ENCODE measurements around the gene TNS2.
A peak's percentile ranks its signal among the peaks of the same experiment; 100 is the strongest.

The TNS2 gene

GRCh38 chr12:53113136-53113705 is 63.4 kb downstream of the TNS2 start (continued):
- no peak for TF ChIP-seq ZNF747 (tag by site-specific recombination; IDR thresholded peaks at IDR 0.05)
- TF ChIP-seq ZNF600 (tag by site-specific recombination; IDR thresholded peaks at IDR 0.05) = no peak
- no peak for TF ChIP-seq ZIC2 (tag by site-specific recombination; IDR thresholded peaks at IDR 0.05)
- no peak for TF ChIP-seq ZNF623 (tag by site-specific recombination; IDR thresholded peaks at IDR 0.05)
- TF ChIP-seq MYNN (tag by site-specific recombination; IDR thresholded peaks at IDR 0.05; ENCODE audit: borderline replicate concordance) = no peak

GRCh38 chr12:53113951-53114350 is 64.1 kb downstream of the TNS2 start:
- no peaks in the 10 kb centered on the region for H3K9me3 ChIP-seq (ENCODE audit: control insufficient read depth, insufficient read depth, low read depth, low read length)
- TF ChIP-seq HOXD13 (CRISPR knock-in tag; IDR thresholded peaks at IDR 0.05; ENCODE audit: borderline replicate concordance) = no peak
- TF ChIP-seq ZNF449 (tag by site-specific recombination; IDR thresholded peaks at IDR 0.05) = peak; percentile 22; the same call in 1 of the 2 replicates
- H3K4me1 ChIP-seq (ENCODE audit: control insufficient read depth, insufficient read depth, low read length) = no peaks in the 10 kb centered on the region
- ChIA-PET CTCF (interaction anchor here (0.8 to 1.6 kb wide), 2 partner anchors 45 to 48 kb away, joined by 3 to 4 read pairs; no protein-coding TSS in a partner anchor), POLR2A (no interaction called here)
- no peaks in the 10 kb centered on the region for H3K36me3 ChIP-seq (ENCODE audit: control insufficient read depth in 2 of 2, insufficient read depth in 1 of 2, low read length in 2 of 2)
- H3K4me3 ChIP-seq (ENCODE audit: low read depth, low read length) = no peak overlapping the region
- no peak overlapping the region for H3K27ac ChIP-seq (ENCODE audit: extremely low read depth, low read depth, low read length)
